Measurements from ENCODE around the gene SAP130. TPM values are rescaled to one million over a fixed set of nuclear protein-coding genes. Genes with fewer than 3 reads are reported as not detected.

The SAP130 gene
- total and polyA plus RNA-seq, 2 of the 4 experiments (the other 2 are of a cell fraction), result 6.1 to 17.1 TPM

GRCh38 chr2:128026448-128027277 lies 1.2 kb downstream of the SAP130 start:
- Histone ChIP-seq H2BK20ac (ENCODE audit: low read depth, low read length) (no peak overlapping the region), H3K27me3 (ENCODE audit: control insufficient read depth, insufficient read depth, low read length) (no peaks in the 10 kb centered on the region), H3K14ac (replicated peaks; ENCODE audit: low read depth, low read length) (peak overlapping the region; percentile 56; the same call in 1 of the 2 replicates), H3K4me3 (ENCODE audit: insufficient read depth, low read depth, low read length) (peak overlapping the region; percentile 84), H3K9ac (ENCODE audit: low read depth, low read length) (peak overlapping the region; percentile 95), H3K4me1 (ENCODE audit: control insufficient read depth, insufficient read depth, low read length) (peaks cover 2% of the 10 kb centered on the region; the same call in 1 of the 2 replicates), H3K9me3 (ENCODE audit: control insufficient read depth, insufficient read depth, low read length) (no peaks in the 10 kb centered on the region), H2AFZ (replicated peaks; ENCODE audit: low read length, poor library complexity) (peak overlapping the region; percentile 92), H4K91ac (ENCODE audit: insufficient read depth, low read depth, low read length) (no peak overlapping the region), H2BK5ac (ENCODE audit: low read depth, low read length, poor library complexity, severe bottlenecking) (no peak overlapping the region), H4K8ac (ENCODE audit: low read depth in 2 of 2, low read length in 2 of 2) (no peak overlapping the region), H3K79me1 (ENCODE audit: low read depth in 1 of 2, low read length in 2 of 2) (peaks cover 8 to 27% of the 10 kb centered on the region in 2 experiments; a peak in 3 of 4 replicates), H4K20me1 (ENCODE audit: insufficient read depth, low read length) (peaks cover 3% of the 10 kb centered on the region; the same call in 1 of the 2 replicates), H3K23ac (ENCODE audit: low read depth, low read length) (peak overlapping the region; percentile 88), H2BK15ac (ENCODE audit: low read depth, low read length) (no peak overlapping the region), H3K4me2 (ENCODE audit: low read depth, low read length) (peak overlapping the region; percentile 99), H3K18ac (ENCODE audit: low read depth, low read length) (no peak overlapping the region), H2BK120ac (ENCODE audit: low read depth, low read length) (no peak overlapping the region), H2AK5ac (ENCODE audit: low read depth, low read length) (no peak overlapping the region), H3K27ac (ENCODE audit: insufficient read depth, low read length) (peak overlapping the region; percentile 30), H3K4ac (ENCODE audit: low read depth, low read length) (no peak overlapping the region), H4K5ac (ENCODE audit: low read depth, low read length) (no peak overlapping the region), H3K9me1 (ENCODE audit: insufficient read depth, low read length) (no peaks in the 10 kb centered on the region), H2AK9ac (replicated peaks; ENCODE audit: low read depth, low read length, poor library complexity) (peak overlapping the region; percentile 77), H3K56ac (ENCODE audit: extremely low read depth, insufficient read depth, low read length) (peak overlapping the region; percentile 32), H3K36me3 (ENCODE audit: control insufficient read depth, insufficient read depth, low read length) (no peaks in the 10 kb centered on the region)
- DNase-seq, result peak; percentile 8
- ChIA-PET POLR2A (ENCODE audit: unreplicated experiment) (no interaction called here), CTCF (no interaction called here)
- WGBS, 2 experiments (ENCODE audit: extremely low coverage in 2 of 2, insufficient read length in 1 of 2), result 2% methylated on average over 23 of the region's 57 CpGs; no CpG with 5 or more reads in 1 of the 2 experiments
- dilution Hi-C loops (cut with HindIII; ENCODE audit: low sequenced_read_pairs, unreplicated experiment) (no loop called here), intact Hi-C loops (cut with micrococcal nuclease) (no loop called here), in situ Hi-C loops (cut with MboI; ENCODE audit: low sequenced_read_pairs) (no loop called here)
- no TSS peak for BruUV-seq (replicated peaks)
- no peak for ATAC-seq (ENCODE audit: low read depth)
- TF ChIP-seq MAFK (IDR thresholded peaks at IDR 0.05; ENCODE audit: low read depth, low read length) (no peak), POLR2A (IDR thresholded peaks at IDR 0.05; ENCODE audit: low read depth, low read length) (peak; percentile 61), USF2 (IDR thresholded peaks at IDR 0.05; ENCODE audit: low read depth, low read length) (peak; percentile 52), SMC3 (IDR thresholded peaks at IDR 0.05; ENCODE audit: low read depth, low read length) (no peak), MAZ (IDR thresholded peaks at IDR 0.05; ENCODE audit: borderline replicate concordance, low read depth, low read length) (no peak), BHLHE40 (IDR thresholded peaks at IDR 0.05; ENCODE audit: low read depth, low read length) (no peak)

Measured in IMR-90 (cell line).